ENCODE measurements around the gene TEC.

The TEC gene

GRCh38 chr4:48270523-48270897 is 872 bp upstream of the TEC start:
- DNase-seq (ENCODE audit: extremely low read depth in 1 of 2, low read depth in 1 of 2), result no peak

DNA sequence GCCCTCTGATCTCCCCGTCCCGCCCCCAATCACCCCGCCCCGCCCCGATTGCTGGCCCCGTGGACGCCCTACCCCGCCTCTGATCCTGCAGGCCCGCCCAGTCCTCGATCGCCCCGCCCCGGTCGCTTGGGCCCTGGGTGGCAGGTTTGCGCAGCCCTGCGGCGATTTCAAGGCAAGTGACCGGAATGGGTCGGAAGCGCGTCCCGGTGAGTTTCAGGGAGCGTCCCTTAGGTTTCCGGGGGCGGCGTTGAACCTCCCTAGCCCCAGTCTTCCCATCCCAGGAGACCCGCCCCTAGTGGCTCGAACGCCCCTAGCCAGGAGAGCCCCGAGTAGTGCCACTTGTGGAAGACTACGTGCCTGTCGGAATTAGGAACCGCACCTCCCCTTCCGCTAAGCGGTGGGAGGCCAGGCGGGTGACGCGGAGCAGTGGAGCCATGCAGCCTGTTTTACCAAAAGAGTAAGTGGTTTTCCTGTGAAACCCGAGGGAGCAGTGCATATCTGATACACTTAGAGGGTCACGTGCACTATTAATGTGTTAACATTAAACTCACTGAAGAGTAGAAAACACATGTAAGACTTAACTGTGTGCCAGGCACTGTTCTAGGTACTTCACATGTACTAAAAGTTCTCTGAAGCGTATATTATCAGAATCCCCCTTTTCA is 354 bp upstream of the TEC start:
- DNase-seq (ENCODE audit: extremely low read depth in 1 of 2, low read depth in 1 of 2), result peak; percentile 55 to 79

DNA sequence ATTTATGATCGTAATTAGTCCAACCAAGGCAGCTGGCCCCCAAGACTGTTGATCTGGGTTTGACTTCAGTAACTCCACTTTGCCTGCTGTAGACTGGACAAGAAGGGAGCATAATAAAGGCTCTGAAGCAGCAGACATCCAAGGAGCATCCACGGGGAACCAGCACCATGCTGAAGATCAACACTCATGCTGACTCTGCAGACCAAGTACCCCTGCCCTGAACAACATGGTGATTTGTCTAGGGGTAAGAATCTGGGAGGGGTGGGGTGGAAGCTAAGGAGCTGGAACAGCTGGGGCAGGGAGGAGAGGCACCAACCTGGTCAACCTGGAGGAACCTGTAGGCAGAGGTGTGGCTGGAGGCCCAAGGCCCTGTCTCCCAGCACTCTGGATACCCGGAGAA is 2.1 kb downstream of the TEC start:
- DNase-seq (ENCODE audit: extremely low read depth in 1 of 2, low read depth in 1 of 2), result no peak

- no peak for DNase-seq (ENCODE audit: extremely low read depth in 1 of 2, low read depth in 1 of 2)
Measured at GRCh38 chr4:48266781-48267180, 2.9 kb downstream of the TEC start.

DNA sequence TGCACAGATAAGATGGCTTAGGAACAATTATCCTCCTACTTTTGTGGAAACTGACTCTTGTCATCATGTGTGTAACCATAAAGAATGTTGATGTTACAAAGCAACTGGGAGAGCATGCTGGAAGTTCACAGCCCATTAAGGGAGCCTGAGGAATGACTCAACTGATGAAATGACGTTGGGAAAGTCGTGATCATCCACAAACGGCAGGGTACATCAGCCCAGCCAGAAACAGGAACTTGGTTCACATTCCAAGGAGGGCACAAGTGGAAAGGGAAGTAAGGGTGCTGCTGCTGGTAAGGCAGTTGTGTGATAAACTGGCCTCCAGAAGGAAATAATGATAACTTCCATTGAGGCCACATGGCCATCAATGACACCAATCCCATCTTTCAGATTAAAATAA is 6.7 kb downstream of the TEC start:
- no peak for DNase-seq (ENCODE audit: extremely low read depth in 1 of 2, low read depth in 1 of 2)

- DNase-seq (ENCODE audit: extremely low read depth in 1 of 2, low read depth in 1 of 2), result no peak
Measured at GRCh38 chr4:48262484-48262883, 7.2 kb downstream of the TEC start.

GRCh38 chr4:48261281-48261680 is 8.4 kb downstream of the TEC start:
- DNase-seq (ENCODE audit: extremely low read depth in 1 of 2, low read depth in 1 of 2), result no peak

DNA sequence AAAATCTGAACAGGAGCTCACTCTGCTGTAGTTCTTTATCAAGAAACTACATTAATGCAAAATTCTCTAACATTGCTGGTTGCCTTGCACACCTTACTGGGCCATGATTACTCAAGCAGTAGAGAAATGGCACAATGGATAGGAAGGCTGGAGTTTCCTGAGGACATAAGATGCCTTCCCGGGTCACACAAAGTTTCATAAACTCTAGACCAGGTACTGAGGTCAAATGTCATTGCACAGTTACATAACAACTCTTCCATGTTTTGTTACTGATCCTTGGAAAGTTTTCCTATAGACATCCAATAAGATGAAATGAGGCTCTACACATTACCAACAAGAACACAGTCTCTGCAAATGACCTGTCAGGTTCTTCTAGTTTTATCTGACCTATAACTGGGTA is 9.9 kb downstream of the TEC start:
- no peak for DNase-seq (ENCODE audit: extremely low read depth in 1 of 2, low read depth in 1 of 2)

DNA sequence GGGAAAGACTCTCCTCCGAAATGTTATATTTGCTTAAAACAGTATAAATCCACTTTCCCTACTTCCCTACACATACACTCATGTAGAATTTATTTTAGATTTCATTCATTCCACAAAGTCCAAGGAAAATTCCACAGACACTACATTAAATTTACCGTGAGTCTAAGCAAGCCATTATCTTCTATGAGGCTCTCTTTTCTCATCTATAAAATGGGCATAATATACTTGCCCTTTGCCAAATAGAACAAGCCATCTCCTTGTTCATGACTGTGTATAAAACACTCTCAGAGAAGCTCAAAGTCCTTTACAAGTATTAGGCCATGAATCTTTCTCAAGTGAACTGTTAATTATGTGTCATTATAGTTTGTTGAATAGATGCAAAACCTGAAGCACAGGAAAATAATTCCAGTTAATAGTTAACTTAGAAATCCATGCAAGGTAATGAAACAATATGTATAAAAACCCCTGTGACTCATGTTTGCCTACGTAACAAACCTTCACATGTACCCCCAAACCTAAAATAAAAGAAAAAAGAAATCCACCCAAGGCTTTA is 10.7 kb downstream of the TEC start:
- no peak for DNase-seq (ENCODE audit: extremely low read depth in 1 of 2, low read depth in 1 of 2)

- no peak for DNase-seq (ENCODE audit: extremely low read depth in 1 of 2, low read depth in 1 of 2)
Measured at GRCh38 chr4:48255959-48256342, 13.7 kb downstream of the TEC start.

DNA sequence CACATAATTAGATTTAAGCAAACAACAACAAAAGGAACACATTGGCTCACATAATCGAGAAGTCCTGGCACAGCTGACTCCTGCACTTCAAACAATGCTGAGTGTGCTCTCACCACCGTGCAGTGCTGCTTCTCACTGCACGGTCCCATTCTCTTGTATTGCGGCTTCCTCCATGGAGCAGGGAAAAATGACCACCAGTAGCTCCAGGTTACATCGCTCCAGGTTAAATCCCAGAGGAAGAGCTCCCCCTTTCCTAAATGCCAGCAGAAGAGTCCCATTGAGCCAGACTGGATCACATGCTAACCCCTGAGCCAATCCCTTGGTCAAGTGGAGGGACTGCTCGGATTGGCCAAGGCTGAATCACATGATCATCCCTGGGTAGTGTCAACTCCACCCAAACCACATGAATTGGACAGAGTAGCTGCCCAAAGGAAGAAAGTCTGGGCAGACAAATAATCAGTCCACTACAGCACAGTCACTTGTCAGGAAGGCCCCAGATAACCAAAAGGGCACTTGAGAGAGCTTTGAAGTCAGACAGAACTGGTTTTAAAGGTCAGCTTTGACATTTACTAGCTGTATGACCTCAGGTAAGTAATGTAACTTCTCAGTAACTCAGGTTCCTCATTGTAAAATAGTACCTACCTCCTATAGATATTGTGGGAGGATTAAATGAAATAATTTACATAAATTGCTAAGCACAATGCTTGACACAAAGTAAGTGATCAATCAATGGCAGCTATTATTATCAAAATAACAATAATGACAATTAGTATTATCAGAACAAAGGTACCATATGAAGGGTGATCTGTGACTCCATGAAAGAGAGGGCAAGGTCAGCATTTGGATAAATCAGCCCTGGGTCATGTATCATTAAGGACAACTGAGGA is 14.3 kb downstream of the TEC start:
- no peak for DNase-seq (ENCODE audit: extremely low read depth in 1 of 2, low read depth in 1 of 2)

DNA sequence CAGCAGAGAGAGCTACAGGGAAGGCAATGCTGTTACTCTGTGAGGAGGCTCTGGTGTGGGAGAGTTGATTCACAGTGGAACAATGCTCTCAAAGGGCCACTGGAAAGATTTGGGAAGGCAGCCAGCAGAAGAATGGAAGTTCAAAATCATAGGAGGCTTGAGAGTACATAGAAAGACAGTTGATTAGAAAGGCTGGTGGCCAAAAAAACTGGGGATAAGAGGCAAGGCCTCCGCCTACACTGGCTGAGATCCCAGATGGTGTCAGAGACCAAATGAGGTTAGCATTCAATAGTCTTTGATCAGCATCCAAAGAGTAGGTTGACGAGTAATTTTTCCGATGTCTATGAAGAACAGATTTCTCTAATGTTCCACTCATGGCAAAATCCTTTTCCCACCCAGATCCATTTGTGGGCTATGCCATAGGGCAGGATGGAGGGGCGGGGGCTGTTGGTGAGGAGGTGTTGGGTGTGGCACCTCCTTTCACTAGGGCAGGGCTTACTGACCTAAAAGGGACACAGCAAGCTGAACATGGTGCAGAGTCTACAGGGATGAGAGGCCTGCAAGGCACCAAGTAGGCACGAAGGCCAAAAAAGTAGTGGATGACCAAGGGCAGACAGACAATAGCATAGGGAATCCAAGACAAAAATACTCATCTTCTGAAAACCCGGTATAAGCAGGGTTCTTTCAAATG is 15.1 kb downstream of the TEC start:
- DNase-seq (ENCODE audit: extremely low read depth in 1 of 2, low read depth in 1 of 2), result no peak

GRCh38 chr4:48252313-48252712 is 17.3 kb downstream of the TEC start:
- no peak for DNase-seq (ENCODE audit: extremely low read depth in 1 of 2, low read depth in 1 of 2)

GRCh38 chr4:48250980-48251379 is 18.7 kb downstream of the TEC start:
- no peak for DNase-seq (ENCODE audit: extremely low read depth in 1 of 2, low read depth in 1 of 2)

DNA sequence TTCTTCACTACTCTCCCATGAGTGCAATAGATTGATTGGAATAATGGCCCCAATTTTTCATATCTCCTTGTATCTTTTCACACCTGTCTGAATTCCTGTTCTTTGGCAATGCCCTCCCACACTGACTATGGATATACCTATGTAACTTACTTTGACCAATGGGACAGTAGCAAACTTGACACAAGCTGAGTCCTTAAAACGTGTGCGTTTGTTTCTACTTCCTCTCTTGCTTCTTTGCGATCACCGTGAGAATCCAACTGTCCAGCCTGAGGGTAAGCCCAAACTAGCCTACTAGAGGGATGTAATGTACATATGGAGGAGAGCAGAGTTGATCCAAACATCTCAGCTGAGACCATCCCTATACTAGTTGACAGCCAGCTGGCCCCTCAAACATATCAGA is 19.3 kb downstream of the TEC start:
- DNase-seq (ENCODE audit: extremely low read depth in 1 of 2, low read depth in 1 of 2), result no peak

- DNase-seq (ENCODE audit: extremely low read depth in 1 of 2, low read depth in 1 of 2), result no peak
Measured at GRCh38 chr4:48249378-48249777, 20.3 kb downstream of the TEC start.

DNA sequence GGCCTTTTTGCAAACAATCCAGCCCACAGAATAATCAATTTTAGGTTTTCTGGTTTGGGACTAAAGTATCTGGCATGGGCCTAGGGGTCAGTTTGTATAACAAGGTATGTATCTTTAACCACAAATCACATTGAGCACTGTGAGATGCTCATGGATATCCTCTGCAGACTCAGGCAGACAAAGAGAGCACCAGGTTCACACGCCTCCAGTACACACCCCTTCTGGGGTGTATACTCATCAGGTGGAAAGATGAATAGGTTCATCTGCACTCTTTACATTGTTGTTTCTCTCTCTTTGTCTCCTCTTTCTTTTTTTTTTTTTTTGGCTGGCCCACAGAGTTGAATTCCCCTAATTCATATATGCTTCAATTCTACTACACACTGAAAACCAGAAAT is 21.1 kb downstream of the TEC start:
- DNase-seq (ENCODE audit: extremely low read depth in 1 of 2, low read depth in 1 of 2), result no peak

DNA sequence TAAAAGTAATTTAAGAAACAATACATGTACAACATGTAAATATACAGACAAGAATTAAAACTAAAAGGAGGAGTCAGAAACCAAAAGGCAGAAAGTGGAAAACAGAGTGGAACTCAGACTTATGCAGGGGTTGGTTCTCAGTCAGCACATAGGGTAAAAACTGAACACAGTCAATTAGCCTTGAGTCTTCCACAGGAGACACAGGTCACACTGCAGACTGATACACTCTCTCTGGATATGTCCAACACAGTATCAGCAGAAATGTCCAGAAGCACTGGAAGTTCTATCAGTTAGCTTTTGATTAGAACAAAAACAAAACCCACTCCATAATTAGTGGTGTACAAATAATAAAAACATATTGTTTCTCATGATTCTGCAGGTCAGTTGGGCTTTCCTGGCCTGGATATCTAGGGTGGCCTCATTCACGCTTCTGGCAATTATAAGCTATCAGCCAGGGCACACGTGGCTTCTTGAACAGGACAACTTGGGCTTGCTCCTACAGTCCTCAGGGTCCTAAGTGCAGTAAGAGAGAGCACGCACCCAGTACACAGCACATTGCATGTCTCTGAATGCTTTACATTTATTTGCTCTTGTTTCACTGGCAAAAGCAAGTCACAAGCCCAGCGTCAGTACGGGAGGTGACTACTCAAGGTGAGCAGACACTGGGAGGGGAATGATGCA is 21.6 kb downstream of the TEC start:
- DNase-seq (ENCODE audit: extremely low read depth in 1 of 2, low read depth in 1 of 2), result no peak

- no peak for DNase-seq (ENCODE audit: extremely low read depth in 1 of 2, low read depth in 1 of 2)
Measured at GRCh38 chr4:48247142-48247877, 22.3 kb downstream of the TEC start.

DNA sequence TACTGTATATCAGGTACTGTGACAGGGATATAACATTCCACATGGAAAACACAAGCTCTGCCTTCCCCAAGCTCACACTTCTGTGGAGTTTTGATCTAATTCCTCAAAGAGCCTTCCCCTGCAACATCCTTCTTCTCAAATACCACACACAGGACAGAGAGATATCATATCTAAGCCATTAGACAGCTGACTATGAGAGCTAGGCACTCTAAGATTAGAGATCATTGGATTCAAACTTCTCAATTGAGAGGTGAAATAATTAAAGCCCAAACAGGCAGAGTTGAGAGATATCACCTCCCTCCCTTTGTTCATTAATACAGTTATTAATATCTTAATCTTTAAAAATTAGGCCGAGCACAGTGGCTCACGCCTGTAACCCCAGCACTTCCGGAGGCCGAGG is 25.0 kb downstream of the TEC start:
- DNase-seq (ENCODE audit: extremely low read depth in 1 of 2, low read depth in 1 of 2), result no peak
